ENCODE data around the gene FABP3.
A peak's percentile ranks its signal among the peaks of the same experiment; 100 is the strongest.
"Not testable (repeated sequence)": the region's sequence is repeated elsewhere in the genome, so short reads cannot be mapped to it uniquely, and the experiment has no call there.

Gene FABP3

DNA sequence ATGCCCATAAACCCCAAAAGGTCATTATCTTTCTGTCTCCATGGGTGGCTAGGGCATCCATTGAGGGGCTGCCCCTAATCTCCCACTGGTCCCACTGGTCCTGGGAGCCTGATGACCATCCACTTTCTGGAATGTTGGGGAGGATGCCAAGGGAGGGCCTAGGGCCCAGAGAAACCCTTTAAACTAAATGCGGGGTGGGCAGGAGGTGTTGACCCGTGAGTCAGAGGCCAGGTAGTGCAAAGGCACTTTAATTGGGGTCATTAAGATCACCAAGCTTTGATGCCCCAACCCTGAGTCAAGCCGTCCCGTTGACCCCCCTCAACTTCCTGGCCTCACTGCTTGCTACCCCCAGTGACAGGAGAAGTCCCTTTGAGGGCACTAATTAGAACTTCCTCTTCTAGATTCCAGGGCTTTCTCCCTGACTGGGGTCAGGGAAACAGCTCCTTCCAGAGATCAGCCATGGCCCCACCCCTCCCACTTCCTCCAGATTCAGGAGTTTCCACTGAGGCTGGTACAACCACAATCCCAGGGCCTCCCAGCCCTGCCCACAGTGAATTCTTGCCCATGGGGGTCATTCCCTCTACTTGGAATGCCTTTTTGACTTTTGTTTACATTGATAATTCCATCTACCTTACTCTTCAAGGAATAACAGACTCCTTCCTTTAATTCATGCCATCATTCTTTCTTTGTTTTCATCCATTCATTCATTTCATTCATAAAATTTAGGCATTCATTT lies 24.7 kb upstream of the FABP3 start:
- no peak for DNase-seq

DNA sequence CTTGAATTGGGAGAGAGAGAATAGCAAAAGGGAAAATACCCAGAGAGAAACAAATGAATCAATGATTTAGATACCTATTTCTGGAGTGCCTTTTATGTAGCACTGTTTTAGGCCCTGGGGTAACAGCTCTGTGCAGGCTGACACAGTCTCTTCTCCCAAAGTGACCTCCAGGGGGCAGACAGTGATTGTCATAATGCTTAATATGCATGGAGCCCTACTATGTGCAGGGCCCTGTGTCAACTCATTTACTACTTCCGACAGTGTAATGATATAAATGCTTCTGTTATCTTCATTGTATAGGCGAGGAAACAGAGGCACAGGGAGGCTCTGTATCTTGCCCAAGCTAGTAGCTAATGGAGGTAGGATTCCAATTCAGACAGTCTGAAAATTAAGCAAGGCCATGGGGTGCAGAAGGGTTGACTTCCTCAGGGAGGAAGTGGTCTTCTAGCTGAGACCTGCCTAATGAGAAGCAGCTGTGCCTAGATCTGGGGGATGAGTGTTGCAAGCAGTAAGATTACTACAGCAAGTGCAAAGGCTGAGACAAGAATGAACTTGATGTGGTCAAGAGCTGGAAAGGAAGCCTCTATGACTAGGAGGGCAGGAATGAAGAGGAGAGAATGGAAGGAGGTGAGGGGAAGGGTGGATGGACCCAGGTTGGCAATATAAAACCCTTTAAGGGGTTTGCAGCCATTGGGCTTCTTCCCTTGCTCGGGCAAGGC lies 23.9 kb upstream of the FABP3 start:
- DNase-seq, result no peak

DNA sequence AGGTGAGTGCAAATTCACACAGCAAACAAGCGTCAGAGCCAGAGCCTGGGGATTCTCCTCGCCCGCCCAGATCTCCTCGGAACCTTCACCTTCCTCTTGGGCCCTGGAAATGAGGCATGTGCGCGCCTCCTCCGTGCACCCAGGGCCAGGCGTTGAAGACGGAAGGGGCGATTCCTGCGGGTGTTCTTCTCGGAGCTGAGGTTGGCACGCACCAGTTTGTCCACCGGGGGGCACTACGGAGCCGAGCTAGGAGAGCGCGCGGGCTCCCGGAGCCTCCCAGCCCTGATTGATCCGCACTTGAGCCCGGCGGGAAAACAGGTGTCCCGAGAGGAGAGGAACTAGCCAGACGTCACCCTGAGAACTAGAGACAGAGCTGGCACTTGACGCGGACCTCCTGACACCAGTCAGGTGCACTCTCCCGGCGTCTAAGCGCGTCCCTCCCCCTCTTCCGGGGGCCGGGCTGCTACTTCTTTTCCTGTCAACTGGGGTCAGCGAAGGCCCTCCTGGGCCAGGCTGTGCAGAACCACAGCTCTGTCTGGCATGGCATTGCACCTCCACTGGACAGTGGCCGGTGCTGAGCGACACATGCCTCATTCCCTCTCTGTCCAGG lies 21.8 kb upstream of the FABP3 start:
- DNase-seq, result peak; percentile 68 to 73

DNA sequence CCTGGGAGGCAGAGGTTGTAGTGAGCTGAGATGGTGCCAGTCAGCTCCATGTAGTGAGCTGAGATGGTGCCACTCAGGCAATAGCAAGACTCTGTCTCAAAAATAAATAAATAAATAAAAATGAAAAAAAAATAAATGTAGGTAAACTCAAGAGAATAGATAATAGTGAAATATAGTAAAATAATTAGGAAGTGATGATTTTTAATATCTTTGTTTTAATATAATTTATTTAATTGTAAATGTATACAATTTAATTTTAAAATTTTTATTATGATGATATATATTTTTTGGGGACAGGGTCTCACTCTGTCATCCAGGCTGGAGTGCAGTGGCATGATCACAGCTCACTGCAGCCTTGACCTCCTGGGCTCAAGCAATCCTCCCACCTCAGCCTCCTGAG lies 20.6 kb upstream of the FABP3 start:
- DNase-seq, result no peak

DNA sequence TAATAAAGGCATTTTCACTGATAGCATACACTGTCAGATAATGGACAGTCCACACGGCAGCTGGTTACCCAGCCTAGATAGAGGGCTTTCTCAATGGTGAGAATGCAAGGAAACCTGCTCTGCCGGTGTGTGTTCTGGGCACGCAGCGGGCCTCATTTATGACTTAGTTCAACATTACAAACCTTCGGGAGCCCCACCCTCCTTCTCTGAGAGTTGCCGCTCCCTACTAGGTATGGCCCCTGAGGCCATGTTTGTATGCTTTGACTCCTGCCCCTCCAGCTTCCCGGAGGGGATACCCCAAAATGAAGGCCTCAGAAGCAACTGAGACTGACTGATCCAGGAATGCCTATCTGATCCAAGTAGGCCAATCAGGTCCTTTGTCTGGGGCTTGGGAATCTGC lies 17.2 kb upstream of the FABP3 start:
- no peak for DNase-seq

DNA sequence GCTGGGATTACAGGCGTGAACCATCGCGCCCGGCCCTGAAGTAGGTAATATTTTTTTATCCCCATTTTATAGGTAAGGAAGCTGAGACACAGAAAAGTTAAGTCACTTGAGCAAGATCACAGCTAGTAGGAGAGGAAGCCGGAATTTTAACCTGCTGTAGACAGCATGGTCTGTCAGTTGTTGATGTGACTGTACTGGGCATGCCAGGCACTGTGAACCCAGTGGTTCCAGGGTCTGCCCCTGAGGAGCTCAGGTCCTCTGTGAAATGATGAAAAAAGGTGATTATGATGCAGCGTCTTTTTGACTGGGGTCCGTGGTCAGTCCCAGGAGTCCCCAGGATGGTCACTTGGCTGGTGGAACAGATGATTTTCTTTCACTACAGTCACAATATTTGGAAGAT lies 16.7 kb upstream of the FABP3 start:
- no peak for DNase-seq

DNA sequence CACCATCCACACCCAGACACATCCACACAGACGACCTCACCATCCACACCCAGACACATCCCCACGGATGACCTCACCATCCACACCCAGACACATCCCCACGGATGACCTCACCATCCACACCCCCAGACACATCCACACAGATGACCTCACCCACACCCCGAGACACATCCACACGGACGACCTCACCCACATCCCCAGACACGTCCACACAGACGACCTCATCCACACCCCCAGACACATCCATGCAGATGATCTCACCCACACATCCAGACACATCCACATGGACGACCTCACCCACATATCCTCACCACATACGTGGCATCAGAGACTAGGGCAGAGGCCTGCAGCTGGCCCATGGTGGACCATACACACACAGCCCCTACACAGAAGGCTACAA lies 14.7 kb upstream of the FABP3 start:
- DNase-seq, result no peak

DNA sequence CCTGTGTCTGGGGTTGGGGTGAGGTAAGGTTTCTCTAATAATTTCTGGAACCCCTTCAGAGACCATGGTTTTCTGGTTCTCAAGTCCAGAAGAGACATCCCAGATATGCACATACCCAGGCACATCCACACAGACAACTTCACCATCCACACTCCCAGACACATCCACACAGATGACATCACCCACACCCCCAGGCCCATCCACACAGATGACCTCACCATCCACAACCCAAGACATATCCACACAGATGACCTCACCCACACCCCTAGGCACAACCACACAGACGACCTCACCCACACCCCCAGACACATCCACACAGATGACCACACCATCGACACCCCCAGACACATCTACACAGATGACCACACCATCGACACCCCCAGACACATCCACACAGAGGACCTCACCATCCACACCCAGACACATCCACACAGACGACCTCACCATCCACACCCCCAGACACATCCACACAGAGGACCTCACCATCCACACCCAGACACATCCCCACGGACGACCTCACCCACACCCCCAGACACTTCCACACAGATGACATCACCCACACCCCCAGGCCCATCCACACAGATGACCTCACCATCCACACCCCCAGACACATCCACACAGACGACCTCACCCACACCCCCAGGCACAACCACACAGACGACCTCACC lies 13.8 kb upstream of the FABP3 start:
- not testable (repeated sequence) for DNase-seq

DNA sequence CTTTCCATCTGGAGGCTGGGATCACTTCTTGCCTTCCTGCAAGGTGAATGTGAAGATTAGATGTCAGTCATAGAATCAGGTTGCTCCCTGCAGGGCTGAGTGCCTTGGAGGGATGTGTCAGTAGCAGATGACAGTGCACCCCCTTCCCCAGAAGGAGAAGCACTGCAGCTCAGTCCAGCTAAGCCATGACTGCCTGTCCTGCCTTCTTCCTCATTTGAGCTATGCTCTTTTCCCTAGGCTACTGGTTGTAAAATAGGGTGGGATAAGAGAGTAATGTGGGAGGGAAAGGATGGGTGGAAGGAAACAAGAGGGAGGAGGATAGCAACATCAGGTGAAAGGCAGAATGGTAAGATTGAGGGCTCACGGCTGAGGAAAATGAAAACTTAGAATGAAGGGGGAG lies 11.1 kb upstream of the FABP3 start:
- no peak for DNase-seq

DNA sequence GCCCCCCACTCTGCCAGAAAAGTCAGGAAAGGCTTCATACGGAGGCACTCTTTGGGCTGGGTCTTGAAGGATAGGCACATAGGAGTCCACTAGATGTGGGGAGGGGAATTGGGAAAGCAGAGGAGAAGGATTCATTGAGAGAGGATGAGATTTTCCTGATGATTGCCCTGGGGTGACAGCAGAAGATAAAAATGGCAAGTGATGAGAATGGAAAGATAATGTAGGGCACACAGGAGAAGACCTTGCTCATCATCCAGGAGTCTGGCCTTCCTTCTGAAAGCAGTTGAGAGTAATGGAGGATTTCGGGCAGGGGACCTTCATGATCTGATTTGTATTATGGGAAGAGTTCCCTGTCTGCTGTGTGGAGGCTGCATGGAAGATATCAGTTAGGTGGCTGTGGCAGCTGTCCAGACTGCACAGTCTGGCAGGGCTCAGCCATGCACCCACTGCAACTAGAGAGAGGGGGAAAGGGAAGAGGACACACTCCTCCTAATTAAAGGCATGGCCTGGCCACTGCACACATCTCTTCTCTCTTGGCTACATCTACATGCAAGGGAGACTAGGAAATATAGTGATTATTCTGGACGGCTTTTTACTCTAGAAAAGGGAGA lies 9.6 kb upstream of the FABP3 start:
- DNase-seq, result no peak

DNA sequence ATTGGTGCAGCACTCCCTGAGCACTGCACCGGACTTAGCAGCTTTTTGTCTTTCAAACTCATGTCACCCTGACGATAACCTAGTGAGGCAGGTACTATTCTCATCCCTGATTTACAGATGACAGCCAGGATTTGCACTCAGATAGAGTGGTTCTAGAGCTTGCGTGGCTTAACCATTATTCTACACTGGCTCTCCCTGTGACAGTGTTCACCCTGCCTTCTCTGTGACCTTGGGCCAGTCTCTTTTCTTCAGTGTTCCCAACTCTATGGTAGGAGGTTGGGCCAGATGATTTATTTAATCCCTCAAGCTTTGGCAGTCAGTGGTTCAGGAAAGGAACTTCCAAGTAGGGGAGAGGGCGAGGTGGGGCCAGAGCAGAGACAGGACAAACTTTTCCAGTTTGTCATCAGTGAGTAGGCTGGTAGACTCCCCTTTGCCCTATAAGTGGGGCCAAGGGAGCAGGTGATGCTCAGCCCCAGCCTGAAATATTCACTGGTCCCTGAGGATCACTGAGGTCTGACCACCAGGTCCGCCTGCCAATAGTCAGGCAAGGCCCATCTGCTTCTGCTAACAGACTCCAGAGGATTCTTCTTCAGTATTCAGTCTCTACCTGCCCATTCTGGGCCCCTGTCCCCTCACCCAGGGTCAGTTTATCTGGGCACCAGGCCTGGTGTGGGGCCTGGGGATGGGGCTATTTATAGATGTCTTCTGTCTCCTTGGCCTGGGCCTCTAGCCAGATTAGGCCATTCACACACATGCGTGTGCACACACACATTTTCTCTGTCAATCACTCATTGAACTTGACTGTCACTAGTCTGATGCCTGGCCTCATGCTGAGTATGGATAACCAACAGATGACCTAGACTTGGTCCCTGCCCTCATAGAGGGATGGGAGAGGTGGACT lies 8.8 kb upstream of the FABP3 start:
- no peak for DNase-seq

DNA sequence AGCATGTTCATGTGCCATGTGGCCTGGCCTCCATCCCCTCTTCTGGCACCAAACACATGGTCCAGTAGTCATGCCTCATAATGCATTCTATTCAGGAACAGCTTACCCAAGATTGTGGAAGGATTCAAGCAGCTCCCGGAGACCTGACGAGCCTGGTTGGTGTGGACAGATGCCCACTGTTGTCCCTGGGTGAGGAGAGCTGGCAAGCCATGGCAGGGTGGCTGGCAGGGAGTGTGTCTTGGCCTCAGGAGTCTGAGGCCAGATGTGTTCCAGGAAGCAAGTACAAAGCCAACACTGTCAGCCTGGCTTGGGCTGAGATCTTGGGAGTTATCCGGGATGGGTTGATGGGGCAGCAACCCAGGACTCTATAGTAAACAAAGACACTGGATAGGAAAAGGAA lies 7.3 kb upstream of the FABP3 start:
- no peak for DNase-seq

DNA sequence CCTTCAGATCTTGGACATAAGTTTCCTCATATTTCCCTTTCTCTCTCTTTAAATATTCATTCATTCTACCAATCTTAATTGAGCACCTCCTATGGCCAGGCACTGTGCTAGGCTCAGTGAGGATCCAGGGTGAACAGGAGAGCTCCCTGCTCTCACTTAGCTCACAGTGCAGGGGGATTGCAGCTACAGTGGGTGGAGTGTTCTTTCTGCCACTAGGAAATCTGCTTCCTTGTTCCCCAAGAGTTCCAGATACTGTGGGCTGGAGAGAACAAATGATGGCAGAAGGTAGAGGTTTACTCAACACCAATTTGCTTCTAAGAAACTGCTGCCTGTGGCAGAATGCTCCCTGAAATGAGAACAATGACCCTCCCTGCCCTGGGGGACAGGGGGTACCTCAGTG lies 5.1 kb upstream of the FABP3 start:
- no peak for DNase-seq

DNA sequence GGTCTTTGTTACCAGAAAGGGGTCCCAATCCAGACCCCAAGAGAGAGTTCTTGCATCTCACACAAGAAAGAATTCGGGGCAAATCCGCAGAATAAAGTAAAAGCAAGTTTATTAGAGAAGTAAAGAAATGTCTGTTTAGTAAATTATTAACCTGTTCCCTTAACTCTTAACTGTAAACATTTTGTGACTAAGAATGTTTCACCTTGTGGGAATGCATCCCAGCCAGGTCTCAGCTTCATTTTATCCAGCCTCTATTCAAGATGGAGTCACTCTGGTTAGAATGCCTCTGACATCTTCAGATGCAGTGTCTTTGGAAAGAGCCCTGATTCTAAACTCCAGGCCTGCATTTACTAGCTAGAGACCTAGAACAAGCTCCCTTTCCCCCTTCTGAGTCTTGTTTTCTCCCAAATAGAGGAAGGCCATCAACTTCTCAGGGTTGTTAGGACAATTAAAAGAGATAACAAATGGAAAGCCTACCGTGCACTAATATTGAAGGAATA lies 4.5 kb upstream of the FABP3 start:
- DNase-seq, result no peak

DNA sequence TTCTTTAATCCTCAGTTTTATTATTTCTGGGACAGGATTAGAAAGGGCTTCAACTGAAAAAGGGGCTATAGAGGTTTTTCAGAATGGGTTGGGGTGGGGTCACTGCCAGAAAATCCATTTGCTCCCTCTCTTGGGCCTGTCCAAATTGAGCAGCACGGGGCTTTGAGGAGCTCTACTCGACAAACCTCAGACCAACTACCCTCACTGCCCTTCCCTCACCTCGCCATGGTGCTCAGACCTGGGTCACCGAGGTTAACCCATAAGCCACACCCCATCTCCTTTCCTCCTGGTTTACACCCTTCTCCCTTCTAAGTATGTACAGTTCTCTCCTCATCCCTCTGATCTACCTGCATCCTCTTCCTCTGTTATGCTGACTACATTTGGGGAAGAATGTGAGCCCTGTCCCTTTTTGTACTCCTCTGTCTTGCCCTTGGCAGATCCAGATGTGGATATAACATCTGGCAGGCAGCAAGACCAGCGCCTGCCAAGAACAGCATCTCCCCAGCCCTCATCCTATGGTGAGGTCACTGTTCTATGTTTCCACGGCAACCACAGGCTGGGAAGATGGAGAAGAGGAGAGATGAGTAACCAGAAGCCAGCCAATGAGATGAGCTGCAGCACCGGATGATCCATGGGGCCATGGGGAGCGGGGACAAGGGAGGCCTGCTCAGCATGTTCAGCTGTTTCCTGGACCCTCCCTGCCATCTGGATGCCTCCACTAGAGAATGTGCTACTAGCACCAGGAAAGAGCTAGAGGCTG lies 3.7 kb upstream of the FABP3 start:
- no peak for DNase-seq

DNA sequence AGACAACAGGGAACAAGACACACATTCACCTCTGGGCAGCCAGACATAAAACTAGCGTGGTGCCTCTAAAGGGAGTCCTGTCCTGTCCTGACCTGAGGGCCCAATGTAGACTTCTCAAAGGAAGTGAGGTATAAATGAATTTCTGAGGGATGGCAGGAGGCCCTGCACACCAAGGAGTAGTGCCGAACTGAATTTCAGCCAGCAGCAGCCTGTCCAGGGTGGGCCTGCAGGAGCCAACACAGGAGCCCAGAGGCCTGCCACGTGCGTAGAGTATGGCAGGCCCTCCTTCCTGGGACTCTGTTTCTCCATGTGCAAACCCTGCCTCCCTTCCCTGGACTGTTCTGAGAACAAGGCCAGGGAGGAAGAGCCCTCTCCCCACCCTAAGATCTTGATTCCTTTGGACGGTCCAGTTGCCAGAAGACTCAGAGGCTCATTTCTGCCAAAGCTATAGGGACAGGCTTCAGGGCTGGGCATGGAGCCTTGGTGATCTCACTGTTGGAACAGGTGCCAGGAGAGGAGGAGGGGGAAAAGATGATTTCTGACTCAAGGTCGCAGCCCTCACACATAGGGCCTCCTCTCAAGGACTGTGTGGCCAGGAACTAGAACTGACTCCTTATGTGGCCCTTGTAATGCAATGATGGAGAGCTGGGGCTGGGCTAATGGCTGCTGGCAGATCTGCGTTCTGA lies 1.8 kb upstream of the FABP3 start:
- no peak for DNase-seq

DNA sequence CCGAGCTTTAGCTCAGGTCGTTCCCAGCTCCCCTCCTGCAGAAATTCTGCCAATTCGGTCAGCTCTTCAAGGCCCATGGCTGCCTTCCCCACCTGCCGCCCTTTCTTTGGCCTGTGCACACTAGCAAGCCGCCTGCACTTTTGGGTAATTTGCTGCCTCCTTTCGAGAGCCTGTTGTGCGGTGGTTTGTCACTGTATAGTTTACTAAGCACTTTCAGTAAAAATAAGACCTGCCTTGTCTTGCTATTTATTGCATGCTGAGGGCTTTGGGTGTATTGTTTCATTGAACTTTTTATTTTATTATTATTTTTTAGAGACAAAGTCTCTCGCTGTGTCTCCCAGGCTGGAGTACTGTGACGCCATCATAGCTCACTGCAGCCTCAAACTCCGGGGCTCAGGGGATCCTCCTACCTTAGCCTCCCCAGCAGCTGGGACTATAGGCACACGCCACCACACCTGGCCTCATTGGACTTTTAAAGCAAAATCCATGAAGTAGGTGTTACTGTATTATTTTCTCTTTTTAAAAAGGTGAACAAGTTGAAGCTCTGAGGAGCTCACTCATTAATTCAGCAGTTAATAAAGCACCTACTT lies 1.1 kb upstream of the FABP3 start:
- no peak for DNase-seq

DNA sequence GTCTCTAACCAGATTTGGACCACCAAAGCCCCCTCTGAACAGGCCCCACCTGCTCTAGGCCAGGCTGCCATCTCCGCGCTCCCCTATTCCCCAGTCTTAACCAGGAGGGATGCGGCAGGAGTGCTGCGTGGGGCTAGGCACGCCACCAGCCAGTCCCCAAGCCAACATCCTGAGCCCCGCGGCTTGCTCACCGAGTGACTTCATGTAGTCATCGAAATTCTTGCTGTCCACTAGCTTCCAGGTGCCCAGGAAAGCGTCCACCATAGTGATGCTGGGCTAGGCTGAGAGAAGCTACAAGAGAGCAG lies 173 bp downstream of the FABP3 start:
- DNase-seq, result no peak

DNA sequence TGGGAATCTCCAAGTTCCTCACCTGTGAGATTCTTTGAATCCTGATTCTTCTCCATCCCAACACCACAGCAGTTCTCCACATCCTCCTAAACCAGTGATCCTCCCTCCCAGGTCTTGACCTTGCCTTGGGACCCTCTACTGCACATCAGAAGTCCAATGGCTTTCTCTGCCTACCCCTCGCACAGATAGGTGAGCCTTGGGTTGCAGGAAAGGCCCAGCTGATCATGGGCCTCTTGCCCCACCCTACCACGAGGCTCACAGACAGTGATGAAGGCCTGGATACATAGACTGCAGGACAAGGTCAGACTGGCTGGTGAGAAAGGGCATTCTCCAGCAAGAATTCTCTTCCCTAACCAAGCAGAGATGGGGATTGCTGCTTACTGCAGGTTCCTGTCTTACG lies 825 bp downstream of the FABP3 start:
- no peak for DNase-seq

Measured in CD4-positive, alpha-beta T cell treated with Interleukin-1 beta for 1 hour (primary cell).